GM12892 (cell line): ENCODE data around the gene MZT2A.

Experiments
- POLR2A ChIP-seq: IDR thresholded peaks from 2 replicates; pipeline ENCODE4 v1.6.1; 2011; ENCODE audit warnings: low read depth, low read length, control low read depth
- POLR2AphosphoS5 ChIP-seq: IDR thresholded peaks from 2 replicates; pipeline ENCODE4 v1.6.1; 2011; ENCODE audit warnings: low read depth, low read length, control low read depth

- TF ChIP-seq POLR2AphosphoS5 (no peak), POLR2A (no peak)
Observed at GRCh38 chr2:131516011-131516410, 23.8 kb upstream of the MZT2A start.
